HEK293T (cell line): ENCODE data around the gene PTGES.

Experiments
- ARNT ChIP-seq: fragments of 450-650 bp; IDR thresholded peaks from 2 replicates; pipeline ENCODE4 v1.6.1; 2017; ENCODE audit warnings: mild to moderate bottlenecking
- BHLHE40 ChIP-seq: fragments of 450-650 bp; IDR thresholded peaks from 2 replicates; pipeline ENCODE4 v1.6.1; 2016; ENCODE audit warnings: mild to moderate bottlenecking, moderate library complexity, borderline replicate concordance
- CTBP1 ChIP-seq: fragments of 450-650 bp; IDR thresholded peaks from 2 replicates; pipeline ENCODE4 v1.6.1; 2016; ENCODE audit warnings: borderline replicate concordance
- ELF4 ChIP-seq: fragments of 450-650 bp; IDR thresholded peaks from 2 replicates; pipeline ENCODE4 v1.6.1; 2017; ENCODE audit warnings: antibody characterized with exemption
- FOXA1 ChIP-seq: fragments of 450-650 bp; IDR thresholded peaks from 2 replicates; pipeline ENCODE4 v1.6.1; 2016; ENCODE audit warnings: mild to moderate bottlenecking
- FOXK2 ChIP-seq: fragments of 450-650 bp; IDR thresholded peaks from 2 replicates; pipeline ENCODE4 v1.6.1; 2016; ENCODE audit warnings: mild to moderate bottlenecking
- FOXM1 ChIP-seq: fragments of 450-650 bp; IDR thresholded peaks from 2 replicates; pipeline ENCODE4 v1.6.1; 2017; ENCODE audit warnings: mild to moderate bottlenecking, borderline replicate concordance
- L3MBTL2 ChIP-seq: fragments of 450-650 bp; conservative IDR thresholded peaks from 2 replicates; pipeline ENCODE4 v1.6.1; 2016; ENCODE audit warnings: mild to moderate bottlenecking
- LEF1 ChIP-seq: fragments of 450-650 bp; IDR thresholded peaks from 2 replicates; pipeline ENCODE4 v1.6.1; 2017; ENCODE audit warnings: mild to moderate bottlenecking, borderline replicate concordance
- NFRKB ChIP-seq: fragments of 450-650 bp; IDR thresholded peaks from 2 replicates; pipeline ENCODE4 v1.6.1; 2016; ENCODE audit warnings: mild to moderate bottlenecking, moderate library complexity
- SP1 ChIP-seq: fragments of 450-650 bp; IDR thresholded peaks from 2 replicates; pipeline ENCODE4 v1.6.1; 2017
- SUZ12 ChIP-seq: fragments of 450-650 bp; IDR thresholded peaks from 2 replicates; pipeline ENCODE4 v1.6.1; 2016; ENCODE audit warnings: mild to moderate bottlenecking
- ZNF384 ChIP-seq: fragments of 450-650 bp; IDR thresholded peaks from 2 replicates; pipeline ENCODE4 v1.6.1; 2016
- TF ChIP-seq, protein P1 (sequence below): fragments of 450-650 bp; IDR thresholded peaks from 2 replicates; pipeline ENCODE4 v1.6.1; 2016

DNA sequence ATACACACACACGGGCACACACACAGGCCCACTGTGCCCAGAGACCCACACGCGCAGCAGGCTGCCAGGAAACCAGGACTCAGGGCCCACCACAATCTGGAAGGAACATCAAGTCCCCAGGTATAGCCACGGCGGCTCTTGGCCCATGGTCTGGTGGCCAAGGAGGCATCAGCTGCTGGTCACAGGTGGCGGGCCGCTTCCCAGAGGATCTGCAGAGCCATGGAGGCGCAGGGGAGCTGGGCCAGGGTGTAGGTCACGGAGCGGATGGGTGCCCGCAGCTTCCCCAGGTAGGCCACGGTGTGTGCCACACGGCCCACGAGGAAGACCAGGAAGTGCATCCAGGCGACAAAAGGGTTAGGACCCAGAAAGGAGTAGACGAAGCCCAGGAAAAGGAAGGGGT lies 13.4 kb downstream of the PTGES start:
- TF ChIP-seq ELF4, result no peak
- TF ChIP-seq FOXK2, result no peak
- no peak for TF ChIP-seq SP1
- TF ChIP-seq SUZ12, result no peak
- no peak for TF ChIP-seq CTBP1
- TF ChIP-seq L3MBTL2, result no peak
- TF ChIP-seq BHLHE40, result no peak
- no peak for TF ChIP-seq FOXM1
- TF ChIP-seq LEF1, result no peak
- TF ChIP-seq ZNF384, result no peak
- TF ChIP-seq FOXA1, result no peak
- no peak for TF ChIP-seq ARNT
- TF ChIP-seq, protein P1, sequence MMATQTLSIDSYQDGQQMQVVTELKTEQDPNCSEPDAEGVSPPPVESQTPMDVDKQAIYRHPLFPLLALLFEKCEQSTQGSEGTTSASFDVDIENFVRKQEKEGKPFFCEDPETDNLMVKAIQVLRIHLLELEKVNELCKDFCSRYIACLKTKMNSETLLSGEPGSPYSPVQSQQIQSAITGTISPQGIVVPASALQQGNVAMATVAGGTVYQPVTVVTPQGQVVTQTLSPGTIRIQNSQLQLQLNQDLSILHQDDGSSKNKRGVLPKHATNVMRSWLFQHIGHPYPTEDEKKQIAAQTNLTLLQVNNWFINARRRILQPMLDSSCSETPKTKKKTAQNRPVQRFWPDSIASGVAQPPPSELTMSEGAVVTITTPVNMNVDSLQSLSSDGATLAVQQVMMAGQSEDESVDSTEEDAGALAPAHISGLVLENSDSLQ, result no peak
- no peak for TF ChIP-seq NFRKB
